GM10266 (cell line): ENCODE measurements around the gene AK4.
"Not testable (repeated sequence)": the region's sequence is repeated elsewhere in the genome, so short reads cannot be mapped to it uniquely, and the experiment has no call there.

Source experiments
- DNase-seq: peaks from one replicate; pipeline ENCODE4 v3.0.0; 2012; ENCODE audit errors: extremely low spot score
- TF ChIP-seq, protein P1 (sequence below): IDR thresholded peaks from 2 replicates; pipeline ENCODE4 v1.5.1; 2012; ENCODE audit warnings: mild to moderate bottlenecking, low read depth; ENCODE audit not compliant: control insufficient read depth, insufficient read depth; ENCODE audit errors: missing control alignments

Gene AK4

DNA sequence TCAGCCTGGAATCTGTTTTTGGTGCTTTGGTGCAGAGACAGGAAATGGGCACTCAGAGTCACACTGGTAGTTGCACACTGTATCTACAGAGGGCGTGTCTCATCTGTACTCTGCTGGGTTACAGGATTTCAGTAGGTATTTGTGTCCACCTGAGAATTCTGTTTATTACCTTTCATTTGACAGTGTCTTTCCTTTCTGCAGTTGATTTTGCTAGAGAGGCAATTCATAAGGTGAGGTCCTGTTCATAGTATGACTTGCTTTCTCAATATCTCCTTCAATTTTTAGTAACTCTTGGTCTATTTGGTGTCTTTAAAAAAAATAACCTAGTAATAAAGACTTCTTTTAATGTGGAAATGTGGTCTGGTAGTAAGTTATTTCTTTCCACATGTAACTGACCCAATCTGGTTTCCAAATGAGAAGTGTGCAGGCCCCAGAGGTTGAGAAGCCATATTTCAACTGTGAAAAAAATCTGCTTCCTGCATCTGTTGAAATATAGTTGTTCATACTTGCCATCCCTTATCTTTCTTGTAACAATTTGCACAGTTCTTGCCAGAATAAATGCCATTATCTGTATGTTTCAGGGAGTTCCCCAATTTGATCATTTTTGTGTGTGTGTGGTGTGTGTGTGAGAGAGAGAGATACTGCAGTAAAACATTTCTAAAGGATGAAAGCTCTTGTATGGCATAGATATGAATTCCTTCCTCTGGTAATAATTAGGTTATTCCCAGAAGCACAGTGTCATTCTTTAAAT is 82.9 kb downstream of the AK4 start:
- TF ChIP-seq, protein P1, sequence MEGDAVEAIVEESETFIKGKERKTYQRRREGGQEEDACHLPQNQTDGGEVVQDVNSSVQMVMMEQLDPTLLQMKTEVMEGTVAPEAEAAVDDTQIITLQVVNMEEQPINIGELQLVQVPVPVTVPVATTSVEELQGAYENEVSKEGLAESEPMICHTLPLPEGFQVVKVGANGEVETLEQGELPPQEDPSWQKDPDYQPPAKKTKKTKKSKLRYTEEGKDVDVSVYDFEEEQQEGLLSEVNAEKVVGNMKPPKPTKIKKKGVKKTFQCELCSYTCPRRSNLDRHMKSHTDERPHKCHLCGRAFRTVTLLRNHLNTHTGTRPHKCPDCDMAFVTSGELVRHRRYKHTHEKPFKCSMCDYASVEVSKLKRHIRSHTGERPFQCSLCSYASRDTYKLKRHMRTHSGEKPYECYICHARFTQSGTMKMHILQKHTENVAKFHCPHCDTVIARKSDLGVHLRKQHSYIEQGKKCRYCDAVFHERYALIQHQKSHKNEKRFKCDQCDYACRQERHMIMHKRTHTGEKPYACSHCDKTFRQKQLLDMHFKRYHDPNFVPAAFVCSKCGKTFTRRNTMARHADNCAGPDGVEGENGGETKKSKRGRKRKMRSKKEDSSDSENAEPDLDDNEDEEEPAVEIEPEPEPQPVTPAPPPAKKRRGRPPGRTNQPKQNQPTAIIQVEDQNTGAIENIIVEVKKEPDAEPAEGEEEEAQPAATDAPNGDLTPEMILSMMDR, result no peak
- DNase-seq, result no peak

DNA sequence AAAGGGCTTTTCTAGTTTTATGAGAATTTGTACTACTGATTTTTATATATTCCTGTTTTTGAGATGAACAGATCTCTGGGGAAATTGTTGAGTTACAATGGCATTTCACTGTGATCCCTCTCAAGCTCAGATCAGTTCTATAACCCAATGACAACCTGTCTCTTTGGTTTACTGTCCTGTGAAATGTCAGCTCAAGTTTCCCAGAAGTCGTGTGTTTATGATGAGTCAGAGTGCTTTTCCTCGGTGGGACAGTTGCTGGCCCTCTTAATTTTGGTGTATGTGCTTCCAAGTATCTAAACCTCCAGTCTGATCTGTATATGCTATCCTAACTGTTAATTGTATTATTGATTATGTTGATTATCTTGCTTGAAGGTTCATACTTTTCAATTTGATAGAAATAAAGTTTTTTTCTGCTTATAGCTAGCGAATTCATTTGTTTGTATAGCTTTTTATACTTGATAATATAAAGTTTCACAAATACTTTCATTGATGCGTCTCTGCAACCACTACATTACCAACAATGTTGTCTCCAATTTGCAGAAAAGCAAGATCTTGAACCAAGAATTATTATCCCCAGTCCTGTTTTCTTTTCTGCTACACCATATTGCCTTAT is 83.8 kb downstream of the AK4 start:
- TF ChIP-seq, protein P1, result no peak
- DNase-seq, result no peak

DNA sequence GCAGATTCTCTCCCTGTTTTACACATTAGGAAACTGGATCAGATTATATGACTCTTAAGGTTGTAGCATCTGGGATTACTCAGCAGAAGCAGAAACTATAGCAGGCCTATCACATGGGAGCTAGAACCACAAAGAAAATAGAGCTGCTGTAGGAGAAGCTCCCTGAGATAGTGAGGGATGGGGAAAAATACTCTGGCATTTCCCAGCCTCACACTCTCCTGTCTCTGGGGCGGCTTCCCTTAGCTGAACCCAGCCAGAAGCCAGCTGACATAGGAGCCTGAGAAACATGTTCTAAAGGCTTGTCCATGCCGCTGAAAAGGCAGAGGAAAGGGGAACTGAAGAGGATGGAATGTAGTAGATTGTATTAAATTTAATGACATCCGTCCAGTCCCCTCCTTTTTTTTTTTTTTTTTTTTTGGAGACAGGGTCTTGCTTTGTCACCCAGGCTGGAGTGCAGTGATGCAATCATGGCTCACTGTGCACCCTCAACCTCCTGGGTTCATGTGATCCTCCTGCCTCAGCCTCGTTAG is 84.5 kb downstream of the AK4 start:
- TF ChIP-seq, protein P1, result no peak
- no peak for DNase-seq

DNA sequence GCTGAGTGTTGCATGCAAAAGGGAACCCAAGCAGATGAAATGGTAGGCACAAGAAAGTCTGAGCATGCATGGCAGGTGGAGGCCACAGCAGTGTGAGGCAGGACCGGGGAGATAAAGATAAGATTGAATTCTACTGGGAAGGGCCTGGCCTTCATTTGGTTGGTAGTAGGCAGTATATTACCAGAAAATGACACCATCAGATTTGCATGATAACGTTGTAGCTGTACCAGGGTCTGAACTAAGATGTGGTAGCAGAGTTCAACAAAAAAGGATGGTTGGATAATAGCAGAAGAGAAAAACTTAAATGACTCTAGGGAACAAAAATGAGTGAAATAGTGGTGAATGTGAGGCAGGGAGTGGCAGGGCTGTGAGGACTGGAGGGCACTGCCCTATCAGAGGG is 85.8 kb downstream of the AK4 start:
- no peak for DNase-seq
- TF ChIP-seq, protein P1, result no peak

DNA sequence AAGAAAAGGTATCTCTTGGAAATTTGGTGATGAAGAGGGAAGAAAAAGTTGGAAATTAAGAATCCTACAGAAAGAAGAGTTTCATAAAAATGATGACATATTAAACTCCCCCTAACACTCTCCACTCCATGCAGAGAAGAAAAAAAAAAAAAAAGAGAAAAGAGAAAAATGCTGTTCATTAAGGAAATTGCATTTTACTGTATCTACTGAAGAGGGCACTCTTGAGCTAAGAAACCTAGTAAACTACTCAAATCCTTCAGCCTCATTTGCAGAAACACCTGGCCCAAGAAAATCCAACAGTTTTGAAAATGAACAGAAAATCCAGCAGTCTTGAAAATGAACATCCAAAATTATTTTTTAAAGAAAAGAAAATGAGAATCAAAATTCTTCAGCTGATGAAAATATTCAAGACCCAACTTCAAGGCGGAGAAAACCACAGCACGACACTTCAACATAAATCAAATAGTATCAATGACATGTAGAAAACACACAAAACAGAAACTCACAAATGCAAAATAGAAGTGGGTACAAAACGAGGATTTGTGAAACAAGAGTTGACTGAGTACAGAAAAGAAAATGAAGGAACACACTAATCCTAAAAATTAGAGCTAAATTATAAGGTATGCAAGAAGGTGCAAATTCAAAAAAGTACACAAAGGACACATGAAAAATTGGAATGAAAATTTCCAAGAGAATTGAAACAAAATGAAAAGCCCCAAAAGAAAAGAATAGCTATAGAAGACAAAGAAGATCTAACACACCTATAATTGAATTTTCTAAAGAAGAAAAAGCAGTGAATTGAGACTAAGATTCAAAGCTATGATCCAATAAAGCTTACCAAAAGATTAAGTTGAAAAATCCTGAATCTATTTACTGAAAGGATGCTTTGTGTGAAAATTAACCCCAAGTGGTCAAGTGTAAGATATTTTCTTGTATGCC is 88.1 kb downstream of the AK4 start:
- TF ChIP-seq, protein P1, result peak; percentile 10
- DNase-seq, result no peak

DNA sequence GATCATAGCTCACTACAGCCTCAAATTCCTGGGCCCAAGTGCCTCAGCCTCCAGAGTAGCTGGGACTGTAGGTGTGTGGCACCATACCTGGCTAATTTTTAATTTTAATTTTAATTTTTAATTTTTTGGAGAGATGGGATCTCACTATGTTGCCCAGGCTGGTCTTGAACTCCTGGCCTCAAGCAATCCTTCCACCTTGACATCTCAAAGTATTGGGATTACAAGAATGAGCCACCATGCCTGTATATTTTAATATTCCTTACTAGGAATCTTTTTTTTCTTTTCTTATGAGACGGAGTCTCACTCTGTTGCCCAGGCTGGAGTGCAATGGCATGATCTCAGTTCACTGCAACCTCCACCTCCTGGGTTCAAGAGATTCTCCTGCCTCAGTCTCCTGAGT is 89.1 kb downstream of the AK4 start:
- DNase-seq, result not testable (repeated sequence)

DNA sequence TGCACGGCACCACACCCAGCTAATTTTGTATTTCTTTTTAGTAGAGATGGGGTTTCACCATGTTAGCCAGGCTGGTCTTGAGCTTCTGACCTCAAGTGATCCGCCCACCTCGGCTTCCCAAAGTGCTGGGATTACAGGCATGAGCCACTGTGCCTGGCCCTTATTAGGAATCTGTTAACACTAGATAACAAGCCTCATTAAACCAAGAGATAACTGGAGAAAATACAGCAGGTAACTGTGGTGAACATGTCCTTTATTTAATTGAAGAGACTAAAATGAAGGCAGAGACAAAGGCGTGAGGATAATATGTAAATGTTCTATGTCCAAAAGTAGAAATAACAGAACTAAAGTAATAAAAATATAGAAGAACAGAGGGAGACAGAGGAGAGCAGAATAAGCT is 89.5 kb downstream of the AK4 start:
- TF ChIP-seq, protein P1, result no peak
- no peak for DNase-seq
